PC-3 (cell line): Measurements from ENCODE around the gene ANKDD1A.

ENCODE experiments used
- EZH2 ChIP-seq: fragments of 300-600 bp; sonication (generic); IDR thresholded peaks from one replicate; pipeline ENCODE4 v1.6.1; 2017; ENCODE audit warnings: antibody characterized with exemption, mild to moderate bottlenecking, low read length; ENCODE audit not compliant: unreplicated experiment
- EZH2phosphoT487 ChIP-seq: fragments of 300-600 bp; sonication (generic); IDR thresholded peaks from 2 replicates; pipeline ENCODE4 v1.6.1; 2018; ENCODE audit warnings: mild to moderate bottlenecking, antibody characterized with exemption, low read length, borderline replicate concordance
- TF ChIP-seq, protein P1 (sequence below): fragments of 300-600 bp; sonication (generic); conservative IDR thresholded peaks from 2 replicates; pipeline ENCODE4 v1.5.1; 2017; ENCODE audit warnings: antibody characterized with exemption, low read depth, mild to moderate bottlenecking, low read length

DNA sequence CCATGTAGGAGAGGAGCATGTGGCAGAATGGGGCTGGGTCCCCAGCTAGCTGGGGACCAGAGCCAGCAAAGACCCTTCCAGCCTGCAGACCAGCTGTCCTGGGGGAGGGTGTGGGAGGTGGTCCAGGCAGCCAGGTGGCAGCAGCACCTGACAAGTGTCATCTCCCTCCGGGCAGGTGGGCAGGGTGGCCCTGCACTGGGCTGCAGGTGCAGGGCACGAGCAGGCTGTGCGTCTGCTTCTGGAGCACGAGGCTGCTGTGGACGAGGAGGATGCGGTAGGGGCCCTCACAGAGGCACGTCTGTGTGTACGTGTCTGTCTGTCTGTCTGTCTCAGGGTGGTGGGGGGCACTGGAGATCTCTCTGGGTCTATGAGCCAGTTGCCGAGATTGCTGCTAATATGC lies 5.5 kb downstream of the ANKDD1A start:
- TF ChIP-seq, protein P1, sequence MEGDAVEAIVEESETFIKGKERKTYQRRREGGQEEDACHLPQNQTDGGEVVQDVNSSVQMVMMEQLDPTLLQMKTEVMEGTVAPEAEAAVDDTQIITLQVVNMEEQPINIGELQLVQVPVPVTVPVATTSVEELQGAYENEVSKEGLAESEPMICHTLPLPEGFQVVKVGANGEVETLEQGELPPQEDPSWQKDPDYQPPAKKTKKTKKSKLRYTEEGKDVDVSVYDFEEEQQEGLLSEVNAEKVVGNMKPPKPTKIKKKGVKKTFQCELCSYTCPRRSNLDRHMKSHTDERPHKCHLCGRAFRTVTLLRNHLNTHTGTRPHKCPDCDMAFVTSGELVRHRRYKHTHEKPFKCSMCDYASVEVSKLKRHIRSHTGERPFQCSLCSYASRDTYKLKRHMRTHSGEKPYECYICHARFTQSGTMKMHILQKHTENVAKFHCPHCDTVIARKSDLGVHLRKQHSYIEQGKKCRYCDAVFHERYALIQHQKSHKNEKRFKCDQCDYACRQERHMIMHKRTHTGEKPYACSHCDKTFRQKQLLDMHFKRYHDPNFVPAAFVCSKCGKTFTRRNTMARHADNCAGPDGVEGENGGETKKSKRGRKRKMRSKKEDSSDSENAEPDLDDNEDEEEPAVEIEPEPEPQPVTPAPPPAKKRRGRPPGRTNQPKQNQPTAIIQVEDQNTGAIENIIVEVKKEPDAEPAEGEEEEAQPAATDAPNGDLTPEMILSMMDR: no peak
- no peak for TF ChIP-seq EZH2phosphoT487
- no peak for TF ChIP-seq EZH2
